Measurements from ENCODE around the gene USF2.

DNA sequence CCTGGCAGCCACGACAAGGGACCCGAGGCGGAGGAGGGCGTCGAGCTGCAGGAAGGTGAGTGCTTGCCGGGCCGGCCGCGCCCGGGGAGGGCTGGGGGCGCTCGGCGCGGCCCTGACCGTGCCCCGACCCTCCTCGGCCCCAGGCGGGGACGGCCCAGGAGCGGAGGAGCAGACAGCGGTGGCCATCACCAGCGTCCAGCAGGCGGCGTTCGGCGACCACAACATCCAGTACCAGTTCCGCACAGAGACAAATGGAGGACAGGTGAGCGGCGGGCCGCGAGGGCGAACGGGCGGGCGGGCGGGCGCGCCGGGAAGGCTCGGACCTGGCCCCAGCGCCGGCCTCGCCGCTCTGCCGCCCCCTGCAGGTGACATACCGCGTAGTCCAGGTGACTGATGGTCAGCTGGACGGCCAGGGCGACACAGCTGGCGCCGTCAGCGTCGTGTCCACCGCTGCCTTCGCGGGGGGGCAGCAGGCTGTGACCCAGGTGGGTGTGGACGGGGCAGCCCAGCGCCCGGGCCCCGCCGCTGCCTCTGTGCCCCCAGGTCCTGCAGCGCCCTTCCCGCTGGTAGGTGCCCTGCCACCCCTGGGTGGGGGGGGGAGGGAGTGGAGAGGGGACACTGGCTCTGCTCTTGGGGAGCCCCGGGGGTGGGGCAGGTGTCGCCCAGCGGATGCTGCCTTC lies 816 bp downstream of the USF2 start:
- TF ChIP-seq, protein P1, sequence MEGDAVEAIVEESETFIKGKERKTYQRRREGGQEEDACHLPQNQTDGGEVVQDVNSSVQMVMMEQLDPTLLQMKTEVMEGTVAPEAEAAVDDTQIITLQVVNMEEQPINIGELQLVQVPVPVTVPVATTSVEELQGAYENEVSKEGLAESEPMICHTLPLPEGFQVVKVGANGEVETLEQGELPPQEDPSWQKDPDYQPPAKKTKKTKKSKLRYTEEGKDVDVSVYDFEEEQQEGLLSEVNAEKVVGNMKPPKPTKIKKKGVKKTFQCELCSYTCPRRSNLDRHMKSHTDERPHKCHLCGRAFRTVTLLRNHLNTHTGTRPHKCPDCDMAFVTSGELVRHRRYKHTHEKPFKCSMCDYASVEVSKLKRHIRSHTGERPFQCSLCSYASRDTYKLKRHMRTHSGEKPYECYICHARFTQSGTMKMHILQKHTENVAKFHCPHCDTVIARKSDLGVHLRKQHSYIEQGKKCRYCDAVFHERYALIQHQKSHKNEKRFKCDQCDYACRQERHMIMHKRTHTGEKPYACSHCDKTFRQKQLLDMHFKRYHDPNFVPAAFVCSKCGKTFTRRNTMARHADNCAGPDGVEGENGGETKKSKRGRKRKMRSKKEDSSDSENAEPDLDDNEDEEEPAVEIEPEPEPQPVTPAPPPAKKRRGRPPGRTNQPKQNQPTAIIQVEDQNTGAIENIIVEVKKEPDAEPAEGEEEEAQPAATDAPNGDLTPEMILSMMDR (IDR thresholded peaks at IDR 0.05 in 8 of 11, conservative IDR thresholded peaks at IDR 0.05 in 3 of 11) = peak; percentile 38 to 95 (median 91)
- TF ChIP-seq POLR2AphosphoS5 (IDR thresholded peaks at IDR 0.05) = peak; percentile 80 to 84 (median 81)
- no peak for TF ChIP-seq POLR2A (IDR thresholded peaks at IDR 0.05)
